Activated CD8-positive, alpha-beta memory T cell treated with anti-CD3 and anti-CD28 coated beads, Interleukin-2, amount 50 U/mL, for 4 hours (primary cell): Measurements from ENCODE around the gene PPM1N.
"Not testable (repeated sequence)": the region's sequence is repeated elsewhere in the genome, so short reads cannot be mapped to it uniquely, and the experiment has no call there.

Experiments used
- DNase-seq: peaks from one replicate; pipeline ENCODE4 v3.0.0-alpha.2; 2020

Gene PPM1N

DNA sequence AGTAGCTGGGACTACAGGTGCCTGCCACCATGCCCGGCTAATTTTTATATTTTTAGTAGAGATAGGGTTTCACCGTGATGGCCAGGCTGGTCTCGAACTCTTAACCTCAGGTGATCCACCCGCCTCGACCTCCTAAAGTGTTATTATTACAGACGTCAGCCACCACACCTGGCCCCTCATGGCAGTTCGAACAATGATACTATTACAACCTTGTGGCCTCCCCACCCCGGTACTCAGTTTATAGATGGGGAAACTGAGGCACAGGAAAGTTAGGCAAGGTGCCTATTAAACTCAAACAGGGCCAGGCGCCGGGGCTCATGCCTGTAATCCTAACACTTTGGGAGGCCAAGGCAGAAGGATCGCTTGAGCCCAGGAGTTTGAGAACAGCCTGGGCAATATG, 12.1 kb downstream of the PPM1N start:
- DNase-seq, result not testable (repeated sequence)

- no peak for DNase-seq
Observed at GRCh38 chr19:45511074-45511473, 12.8 kb downstream of the PPM1N start.

DNA sequence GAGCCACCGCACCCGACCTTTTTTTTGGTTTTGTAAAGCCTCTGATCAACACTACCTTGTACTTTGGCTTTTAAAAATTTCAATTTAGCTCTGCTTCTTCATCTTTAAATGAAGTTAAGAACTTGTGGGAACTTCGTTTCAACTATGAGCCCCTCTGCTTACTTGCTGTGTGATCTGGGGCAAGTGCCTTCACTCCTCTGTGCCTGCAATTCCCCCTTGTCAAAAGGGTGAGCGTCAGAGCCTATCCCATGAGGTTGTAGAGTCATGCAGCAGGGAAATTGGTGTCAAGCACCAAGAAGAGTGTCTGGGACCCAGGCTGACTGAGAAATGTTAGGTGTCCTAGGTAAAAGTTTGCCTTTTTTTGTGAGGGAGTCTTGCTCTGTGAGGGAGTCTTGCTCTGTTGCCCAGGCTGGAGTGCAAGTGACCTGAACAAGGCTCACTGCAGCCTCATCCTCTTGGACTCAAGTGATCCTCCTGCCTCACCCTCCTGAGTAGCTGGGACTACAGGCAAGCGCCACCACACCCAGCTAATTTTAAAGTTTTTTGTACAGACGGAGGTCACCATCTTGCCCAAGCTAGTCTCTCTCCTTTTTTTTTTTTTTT, 14.7 kb downstream of the PPM1N start:
- no peak for DNase-seq

GRCh38 chr19:45514376-45515051, 16.3 kb downstream of the PPM1N start:
- no peak for DNase-seq

- no peak for DNase-seq
Observed at GRCh38 chr19:45515081-45515624, 16.9 kb downstream of the PPM1N start.

DNA sequence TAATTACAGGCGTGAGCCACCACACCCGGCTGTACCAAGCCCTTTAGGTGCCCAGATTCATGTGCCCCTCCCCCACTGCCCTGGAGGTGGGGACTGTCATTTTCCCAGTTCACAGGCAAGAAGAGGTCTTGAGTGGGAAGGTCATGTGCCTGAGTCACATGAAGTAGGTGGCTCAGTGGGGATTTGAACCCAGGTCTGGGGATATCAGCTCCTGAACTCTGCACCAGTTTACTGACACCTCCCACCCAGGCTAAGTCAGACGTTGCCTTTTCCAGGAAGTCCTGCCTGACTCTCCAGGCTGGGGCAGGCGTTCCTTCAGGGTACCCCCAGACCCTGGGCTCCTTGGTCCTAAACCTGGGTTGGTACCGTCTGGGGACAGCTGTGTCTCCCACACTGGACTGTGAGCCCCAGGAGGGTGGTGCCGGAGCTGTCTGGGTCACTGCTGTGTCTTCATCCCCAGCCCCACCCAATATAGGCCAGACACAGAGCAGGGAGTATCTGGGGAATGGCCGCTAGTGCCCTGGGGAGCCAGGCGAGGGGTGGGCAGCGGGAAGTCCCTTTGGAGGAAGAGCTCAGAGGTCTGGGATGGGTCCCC, 17.7 kb downstream of the PPM1N start:
- DNase-seq, result peak; percentile 40

- no peak for DNase-seq
Observed at GRCh38 chr19:45517238-45517637, 19.0 kb downstream of the PPM1N start.

DNA sequence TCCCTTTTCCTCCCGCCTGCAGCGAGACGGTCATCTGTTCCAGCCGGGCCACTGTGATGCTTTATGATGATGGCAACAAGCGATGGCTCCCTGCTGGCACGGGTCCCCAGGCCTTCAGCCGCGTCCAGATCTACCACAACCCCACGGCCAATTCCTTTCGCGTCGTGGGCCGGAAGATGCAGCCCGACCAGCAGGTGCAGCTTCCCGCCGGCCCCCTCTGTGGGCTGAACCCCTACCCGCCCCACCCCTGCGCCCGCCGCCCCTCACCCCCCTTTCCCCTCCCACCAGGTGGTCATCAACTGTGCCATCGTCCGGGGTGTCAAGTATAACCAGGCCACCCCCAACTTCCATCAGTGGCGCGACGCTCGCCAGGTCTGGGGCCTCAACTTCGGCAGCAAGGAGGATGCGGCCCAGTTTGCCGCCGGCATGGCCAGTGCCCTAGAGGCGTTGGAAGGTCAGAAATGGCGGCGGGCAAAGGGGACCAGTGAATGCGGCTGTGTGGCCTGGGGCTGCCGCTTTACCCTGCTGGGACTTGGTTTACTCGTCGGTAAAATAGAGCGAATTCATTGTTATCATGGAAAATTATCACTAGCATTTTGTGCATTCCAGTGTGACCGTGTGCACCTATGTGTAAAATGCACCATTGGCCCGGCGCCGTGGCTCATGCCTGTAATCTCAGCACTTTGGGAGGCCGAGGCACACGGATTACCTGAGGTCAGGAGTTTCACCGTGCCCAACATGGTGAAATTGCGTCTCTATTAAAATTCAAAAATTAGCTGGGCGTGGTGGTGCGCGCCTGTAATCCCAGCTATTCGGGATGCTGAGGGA, 19.6 kb downstream of the PPM1N start:
- DNase-seq, result no peak

DNA sequence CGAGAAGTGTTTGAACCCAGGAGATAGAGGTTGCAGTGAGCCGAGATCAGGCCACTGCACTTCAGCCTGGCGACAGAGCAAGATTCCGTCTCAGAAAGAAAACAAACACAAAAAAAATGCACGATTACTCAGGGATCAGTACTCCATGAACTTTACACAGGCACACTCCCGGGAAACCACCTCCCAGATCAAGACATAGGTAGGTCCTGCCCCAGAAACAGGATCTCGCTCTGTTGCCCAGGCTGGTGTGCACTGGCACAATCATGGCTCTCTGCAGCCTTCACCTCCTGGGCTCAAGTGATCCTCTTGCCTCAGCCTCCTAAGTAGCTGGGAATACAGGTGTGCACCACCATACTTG, 20.2 kb downstream of the PPM1N start:
- DNase-seq, result no peak

DNA sequence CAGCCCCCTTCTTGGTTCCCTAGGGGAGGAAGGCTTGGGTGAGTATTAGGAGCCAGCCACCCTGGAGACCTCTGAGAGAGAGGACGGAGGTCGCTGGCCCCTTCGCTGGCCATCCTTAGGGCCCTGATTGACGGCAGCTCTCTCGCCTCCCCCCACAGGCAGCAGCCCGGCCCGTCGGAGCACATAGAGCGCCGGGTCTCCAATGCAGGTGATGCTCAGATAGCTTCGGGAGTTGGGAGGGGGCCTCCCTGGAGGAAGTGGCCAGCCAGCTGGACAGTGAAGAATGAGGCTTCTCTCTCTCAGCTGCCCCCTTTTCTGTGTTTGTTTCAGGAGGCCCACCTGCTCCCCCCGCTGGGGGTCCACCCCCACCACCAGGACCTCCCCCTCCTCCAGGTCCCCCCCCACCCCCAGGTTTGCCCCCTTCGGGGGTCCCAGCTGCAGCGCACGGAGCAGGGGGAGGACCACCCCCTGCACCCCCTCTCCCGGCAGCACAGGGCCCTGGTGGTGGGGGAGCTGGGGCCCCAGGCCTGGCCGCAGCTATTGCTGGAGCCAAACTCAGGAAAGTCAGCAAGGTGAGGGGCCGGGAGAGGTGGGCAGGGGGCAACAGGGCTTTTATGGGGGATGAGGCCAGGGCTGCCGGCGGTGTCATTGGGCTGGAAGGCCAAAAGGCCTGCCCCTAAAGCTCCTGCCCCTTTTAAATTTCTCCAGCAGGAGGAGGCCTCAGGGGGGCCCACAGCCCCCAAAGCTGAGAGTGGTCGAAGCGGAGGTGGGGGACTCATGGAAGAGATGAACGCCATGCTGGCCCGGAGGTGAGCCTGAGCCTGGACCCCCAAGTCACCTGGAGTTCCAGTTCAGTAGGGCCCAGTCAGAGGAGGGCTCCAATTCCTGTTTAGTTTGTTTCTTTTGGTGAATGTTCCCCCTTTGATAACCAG, 24.0 kb downstream of the PPM1N start:
- DNase-seq, result no peak

GRCh38 chr19:45523642-45524256, 25.5 kb downstream of the PPM1N start:
- DNase-seq, result peak; percentile 68

DNA sequence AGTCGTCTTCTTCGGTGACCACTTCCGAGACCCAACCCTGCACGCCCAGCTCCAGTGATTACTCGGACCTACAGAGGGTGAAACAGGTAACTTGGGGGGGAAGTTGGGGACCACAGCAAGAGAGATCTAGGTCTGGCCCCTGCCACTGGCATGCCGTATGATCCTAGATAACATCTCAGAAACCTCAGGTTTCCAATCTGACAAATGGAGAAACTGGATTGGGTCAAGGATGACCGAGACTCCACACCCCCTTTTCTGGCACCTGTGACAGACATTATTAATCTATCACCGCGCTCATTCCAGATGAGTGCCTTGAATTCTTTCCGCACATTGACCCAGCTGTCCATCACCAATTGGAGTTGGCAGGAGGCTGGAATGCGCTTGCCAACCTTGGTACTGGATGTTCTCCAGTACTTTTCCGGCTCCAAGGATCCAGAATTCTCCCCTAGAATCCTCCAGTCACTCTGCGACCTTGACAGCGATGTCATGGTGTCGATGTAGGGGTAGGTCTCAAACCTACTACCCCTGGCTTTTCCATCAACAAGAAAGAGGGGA, 26.4 kb downstream of the PPM1N start:
- DNase-seq, result no peak

GRCh38 chr19:45526143-45526542, 27.9 kb downstream of the PPM1N start:
- no peak for DNase-seq

DNA sequence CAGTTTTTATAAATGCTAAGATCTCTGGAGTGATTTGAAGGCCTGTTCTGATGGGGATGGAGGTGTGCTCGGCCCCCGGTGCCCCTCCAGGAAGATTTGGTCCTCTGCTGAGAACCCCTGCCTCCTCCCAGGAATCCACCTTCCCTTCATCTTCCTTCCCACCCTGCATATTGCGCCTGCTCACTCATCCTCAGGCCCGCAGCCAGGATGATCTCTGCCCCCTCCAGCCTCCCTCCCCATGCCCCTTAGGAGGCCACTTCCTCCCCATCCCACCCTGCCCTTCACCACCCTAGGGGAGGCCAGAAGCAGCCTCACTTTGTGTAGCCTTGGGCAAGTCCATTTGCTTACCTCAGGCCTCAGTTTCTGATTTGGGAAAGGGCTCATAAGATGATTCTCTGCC, 28.7 kb downstream of the PPM1N start:
- DNase-seq, result no peak

DNA sequence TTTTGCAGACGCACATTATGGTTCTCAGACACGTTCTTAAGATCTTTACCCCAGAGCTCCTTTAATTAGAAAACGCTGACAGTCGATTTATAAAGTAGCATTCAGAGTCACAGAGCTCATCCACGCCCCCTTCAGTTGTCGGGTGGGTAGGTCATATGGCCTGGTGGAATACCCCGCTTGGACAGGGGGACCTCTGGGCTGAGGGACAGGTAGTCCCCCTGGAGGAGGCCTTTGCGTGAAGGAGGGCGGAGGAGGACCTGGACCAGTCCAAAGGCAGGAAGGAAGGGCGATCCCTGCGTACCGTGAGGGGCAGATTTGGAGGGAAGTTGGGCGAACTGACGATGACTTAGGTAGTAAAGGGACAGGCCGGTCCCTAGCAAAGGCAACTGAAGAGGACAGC, 29.5 kb downstream of the PPM1N start:
- no peak for DNase-seq

DNA sequence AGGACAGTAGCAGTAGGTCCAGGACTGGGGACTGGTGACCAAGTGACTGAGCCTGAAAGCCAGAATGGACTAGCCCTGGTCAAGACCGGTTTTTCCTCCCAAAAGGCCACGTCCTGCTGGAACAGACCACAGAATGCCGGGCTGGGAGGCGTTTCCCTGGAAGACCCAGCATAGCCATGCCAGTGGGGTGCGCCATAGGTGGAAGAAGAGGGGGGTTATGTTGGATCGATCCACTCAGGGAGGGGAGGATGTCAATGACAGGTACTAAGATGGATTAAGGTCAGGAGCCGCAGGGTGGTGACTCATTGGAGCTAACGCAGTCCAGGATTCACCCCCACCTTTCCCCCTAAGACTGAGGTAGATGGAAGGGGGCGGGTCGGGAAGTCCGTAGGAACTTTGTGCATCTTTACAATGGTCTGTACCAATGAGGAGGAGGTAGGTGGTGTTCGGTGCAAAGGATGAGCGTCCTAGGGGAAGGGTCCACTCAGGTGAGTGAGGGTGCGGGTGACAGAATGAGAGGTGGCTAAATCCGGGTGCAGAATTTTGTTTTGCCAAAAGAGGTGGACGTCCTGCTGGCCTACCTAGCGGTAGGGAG, 30.0 kb downstream of the PPM1N start:
- no peak for DNase-seq

GRCh38 chr19:45528744-45529419, 30.6 kb downstream of the PPM1N start:
- no peak for DNase-seq

DNA sequence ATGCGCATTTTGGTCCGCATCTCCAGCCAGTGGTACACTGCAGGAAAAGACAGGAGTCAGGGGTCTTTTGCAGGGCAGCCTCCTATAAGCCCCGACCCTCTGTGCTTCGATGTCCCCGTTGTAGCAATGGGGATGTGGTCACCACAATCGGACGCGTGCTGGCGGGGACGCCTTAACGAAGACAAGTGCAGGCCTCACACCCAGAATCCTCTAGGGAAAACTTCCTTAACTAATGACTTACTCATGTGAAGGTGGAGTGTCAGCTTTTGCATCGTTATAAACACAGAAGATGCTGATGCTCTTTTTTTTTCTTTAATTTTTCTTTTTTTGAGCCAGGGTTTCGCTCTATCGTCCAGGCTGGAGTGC, 31.2 kb downstream of the PPM1N start:
- no peak for DNase-seq

DNA sequence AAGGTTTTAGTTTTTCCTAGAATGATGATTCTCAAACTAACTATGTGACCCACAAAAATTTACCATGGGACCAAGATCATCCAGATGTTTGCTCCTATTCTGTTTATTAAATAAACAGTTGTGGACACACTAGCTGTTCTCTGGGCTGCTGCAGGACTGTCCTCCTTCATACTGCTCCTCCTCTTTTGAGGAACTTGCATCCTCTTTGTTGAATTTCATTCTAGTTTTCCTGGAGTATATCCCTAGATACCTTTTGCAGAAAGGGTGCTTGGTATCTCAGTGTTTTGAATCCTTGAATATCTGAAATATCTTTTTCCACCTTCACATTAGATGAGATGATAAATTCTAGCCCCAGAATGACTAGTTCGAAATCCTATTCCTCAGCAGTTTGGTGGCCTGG, 33.1 kb downstream of the PPM1N start:
- DNase-seq, result no peak

GRCh38 chr19:45539459-45539858, 41.2 kb downstream of the PPM1N start:
- DNase-seq, result no peak

- DNase-seq, result no peak
Observed at GRCh38 chr19:45542234-45542668, 44.0 kb downstream of the PPM1N start.
